ENCODE data around the gene ABHD2. TPM values are rescaled to one million over a fixed set of nuclear protein-coding genes. Genes with fewer than 3 reads are reported as not detected.

The ABHD2 gene
- total RNA-seq, 1 experiment from 2014 or later: 15.6 TPM

GRCh38 chr15:89099968-89100367 lies 11.7 kb downstream of the ABHD2 start:
- no peaks in the 10 kb centered on the region for H3K79me1 ChIP-seq (ENCODE audit: insufficient read depth, low read depth, low read length, poor library complexity, severe bottlenecking)
- TF ChIP-seq CTCF (conservative IDR thresholded peaks at IDR 0.05): no peak
- H3K4me1 Mint-ChIP-seq: peaks cover 0 to 15% of the 10 kb centered on the region in 2 experiments; a peak in 2 of 4 replicates
- no peak overlapping the region for H3K56ac ChIP-seq (ENCODE audit: insufficient read length, low read depth, low read length)
- no peaks in the 10 kb centered on the region for H3K79me2 ChIP-seq (ENCODE audit: insufficient read depth, low read length)
- no peak overlapping the region for H2BK120ac ChIP-seq (ENCODE audit: low read depth, low read length, poor library complexity, severe bottlenecking)
- H3K9ac ChIP-seq (ENCODE audit: extremely low read depth, insufficient read length, low read length): no peak overlapping the region
- no peak overlapping the region for H3K14ac ChIP-seq (ENCODE audit: insufficient read depth, low read length)
- peaks cover 2% of the 10 kb centered on the region; the same call in 1 of the 2 replicates for H3K4me1 ChIP-seq (ENCODE audit: insufficient read depth, low read length)
- no peak overlapping the region for H3K4me2 ChIP-seq (ENCODE audit: insufficient read depth, insufficient read length, low read length)
- no peak overlapping the region for H3K23ac ChIP-seq (ENCODE audit: insufficient read length, low read depth, low read length)
- no peaks in the 10 kb centered on the region for H3K23me2 ChIP-seq (ENCODE audit: insufficient read length, low read depth, low read length, poor library complexity, severe bottlenecking)
- H3K27ac ChIP-seq (ENCODE audit: insufficient read length, low read depth, low read length): no peak overlapping the region
- H4K91ac ChIP-seq (ENCODE audit: insufficient read length, low read depth, low read length): no peak overlapping the region
- no peak overlapping the region for H3K4ac ChIP-seq (ENCODE audit: low read depth, low read length)
- H3T11ph ChIP-seq (ENCODE audit: low read length): no peak overlapping the region
- no peak overlapping the region for H2AFZ ChIP-seq (ENCODE audit: low read length)
- H4K5ac ChIP-seq (ENCODE audit: insufficient read length, low read depth, low read length): no peak overlapping the region
- H2AK5ac ChIP-seq (ENCODE audit: insufficient read length, low read length): no peak overlapping the region
- H3K27me3 Mint-ChIP-seq (ENCODE audit: low read depth): no peaks in the 10 kb centered on the region
- WGBS (ENCODE audit: extremely low coverage, insufficient read length, low lambda C conversion rate): no CpG with 5 or more reads among the region's 3 CpGs
- H2BK5ac ChIP-seq (ENCODE audit: insufficient read length, low read length): no peak overlapping the region
- no peak for DNase-seq
- no peak overlapping the region for H2BK12ac ChIP-seq (ENCODE audit: insufficient read length, low read depth, low read length)
- no peaks in the 10 kb centered on the region for H3K9me3 ChIP-seq (ENCODE audit: control insufficient read depth, low read depth, low read length)
- H2BK15ac ChIP-seq (ENCODE audit: low read depth, low read length): no peak overlapping the region
- no peak overlapping the region for H4K8ac ChIP-seq (replicated peaks; ENCODE audit: insufficient read length, low read depth, low read length)
- H3K27ac Mint-ChIP-seq: no peak overlapping the region
- H3K4me3 Mint-ChIP-seq: no peak overlapping the region
- H3K27me3 ChIP-seq (ENCODE audit: insufficient read depth, low read length): no peaks in the 10 kb centered on the region
- no peaks in the 10 kb centered on the region for H3K9me3 Mint-ChIP-seq
- peaks cover 0 to 4% (median 4%) of the 10 kb centered on the region in 3 experiments; a peak in 3 of 7 replicates for H3K36me3 Mint-ChIP-seq (ENCODE audit: insufficient read depth in 1 of 3, low read depth in 3 of 3)
- H4K20me1 ChIP-seq (ENCODE audit: control insufficient read depth, insufficient read depth, insufficient read length): no peaks in the 10 kb centered on the region
- no peak overlapping the region for H2BK20ac ChIP-seq (ENCODE audit: low read depth, low read length, poor library complexity, severe bottlenecking)
- no peak overlapping the region for H3K18ac ChIP-seq (ENCODE audit: insufficient read length, low read depth, low read length)
